ENCODE measurements around the gene CTDSP1. TPM values are rescaled to one million over a fixed set of nuclear protein-coding genes. Genes with fewer than 3 reads are reported as not detected.

The CTDSP1 gene
- total RNA-seq, 1 experiment from 2014 or later, result 25.4 TPM

DNA sequence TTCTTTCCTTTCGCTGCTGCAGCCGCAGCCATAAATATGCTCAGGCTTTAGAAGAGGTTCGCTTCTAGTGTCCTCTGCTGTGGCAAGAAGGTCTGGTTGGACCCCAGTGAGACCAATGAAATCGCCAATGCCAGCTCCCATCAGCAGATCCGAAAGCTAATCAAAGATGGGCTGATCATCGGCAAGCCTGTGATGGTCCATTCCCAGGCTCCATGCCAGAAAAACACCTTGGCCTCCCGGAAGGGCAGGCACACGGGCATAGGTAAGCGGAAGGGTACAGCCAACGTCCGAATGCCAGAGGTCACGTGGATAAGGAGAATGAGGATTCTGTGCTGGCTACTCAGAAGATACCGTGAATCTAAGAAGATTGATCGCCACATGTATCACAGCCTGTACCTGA lies 45.6 kb upstream of the CTDSP1 start:
- H3K9me3 Mint-ChIP-seq, result peaks cover 20% of the 10 kb centered on the region
- ATAC-seq (no peak), DNase-seq (ENCODE audit: low spot score) (no peak)
- ChIA-PET CTCF (no interaction called here), POLR2A (no interaction called here)
- H3K4me1 Mint-ChIP-seq, result peaks cover 16% of the 10 kb centered on the region
- peaks cover 17% of the 10 kb centered on the region for H3K36me3 Mint-ChIP-seq
- no peaks in the 10 kb centered on the region for H3K27me3 Mint-ChIP-seq (ENCODE audit: low read depth)
- TF ChIP-seq ZNF121 (CRISPR knock-in tag; IDR thresholded peaks at IDR 0.05) (no peak), ZNF263 (CRISPR knock-in tag; IDR thresholded peaks at IDR 0.05; ENCODE audit: low read depth) (no peak), ZBTB21 (CRISPR knock-in tag; IDR thresholded peaks at IDR 0.05; ENCODE audit: borderline replicate concordance) (no peak), ESRRA (CRISPR knock-in tag; IDR thresholded peaks at IDR 0.05; ENCODE audit: borderline replicate concordance) (no peak), ZNF396 (CRISPR knock-in tag; IDR thresholded peaks at IDR 0.05; ENCODE audit: borderline replicate concordance) (no peak), SP1 (CRISPR knock-in tag; conservative IDR thresholded peaks at IDR 0.05) (no peak), ZNF416 (CRISPR knock-in tag; IDR thresholded peaks at IDR 0.05) (no peak), FOXK1 (CRISPR knock-in tag; IDR thresholded peaks at IDR 0.05) (no peak), CREM (CRISPR knock-in tag; IDR thresholded peaks at IDR 0.05) (no peak)
- TF ChIP-seq, protein P1, sequence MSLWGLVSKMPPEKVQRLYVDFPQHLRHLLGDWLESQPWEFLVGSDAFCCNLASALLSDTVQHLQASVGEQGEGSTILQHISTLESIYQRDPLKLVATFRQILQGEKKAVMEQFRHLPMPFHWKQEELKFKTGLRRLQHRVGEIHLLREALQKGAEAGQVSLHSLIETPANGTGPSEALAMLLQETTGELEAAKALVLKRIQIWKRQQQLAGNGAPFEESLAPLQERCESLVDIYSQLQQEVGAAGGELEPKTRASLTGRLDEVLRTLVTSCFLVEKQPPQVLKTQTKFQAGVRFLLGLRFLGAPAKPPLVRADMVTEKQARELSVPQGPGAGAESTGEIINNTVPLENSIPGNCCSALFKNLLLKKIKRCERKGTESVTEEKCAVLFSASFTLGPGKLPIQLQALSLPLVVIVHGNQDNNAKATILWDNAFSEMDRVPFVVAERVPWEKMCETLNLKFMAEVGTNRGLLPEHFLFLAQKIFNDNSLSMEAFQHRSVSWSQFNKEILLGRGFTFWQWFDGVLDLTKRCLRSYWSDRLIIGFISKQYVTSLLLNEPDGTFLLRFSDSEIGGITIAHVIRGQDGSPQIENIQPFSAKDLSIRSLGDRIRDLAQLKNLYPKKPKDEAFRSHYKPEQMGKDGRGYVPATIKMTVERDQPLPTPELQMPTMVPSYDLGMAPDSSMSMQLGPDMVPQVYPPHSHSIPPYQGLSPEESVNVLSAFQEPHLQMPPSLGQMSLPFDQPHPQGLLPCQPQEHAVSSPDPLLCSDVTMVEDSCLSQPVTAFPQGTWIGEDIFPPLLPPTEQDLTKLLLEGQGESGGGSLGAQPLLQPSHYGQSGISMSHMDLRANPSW (CRISPR knock-in tag; conservative IDR thresholded peaks at IDR 0.05; ENCODE audit: low read depth), result no peak
- TF ChIP-seq, protein P2, sequence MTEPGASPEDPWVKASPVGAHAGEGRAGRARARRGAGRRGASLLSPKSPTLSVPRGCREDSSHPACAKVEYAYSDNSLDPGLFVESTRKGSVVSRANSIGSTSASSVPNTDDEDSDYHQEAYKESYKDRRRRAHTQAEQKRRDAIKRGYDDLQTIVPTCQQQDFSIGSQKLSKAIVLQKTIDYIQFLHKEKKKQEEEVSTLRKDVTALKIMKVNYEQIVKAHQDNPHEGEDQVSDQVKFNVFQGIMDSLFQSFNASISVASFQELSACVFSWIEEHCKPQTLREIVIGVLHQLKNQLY (CRISPR knock-in tag; IDR thresholded peaks at IDR 0.05), result no peak
- TF ChIP-seq, protein P3, sequence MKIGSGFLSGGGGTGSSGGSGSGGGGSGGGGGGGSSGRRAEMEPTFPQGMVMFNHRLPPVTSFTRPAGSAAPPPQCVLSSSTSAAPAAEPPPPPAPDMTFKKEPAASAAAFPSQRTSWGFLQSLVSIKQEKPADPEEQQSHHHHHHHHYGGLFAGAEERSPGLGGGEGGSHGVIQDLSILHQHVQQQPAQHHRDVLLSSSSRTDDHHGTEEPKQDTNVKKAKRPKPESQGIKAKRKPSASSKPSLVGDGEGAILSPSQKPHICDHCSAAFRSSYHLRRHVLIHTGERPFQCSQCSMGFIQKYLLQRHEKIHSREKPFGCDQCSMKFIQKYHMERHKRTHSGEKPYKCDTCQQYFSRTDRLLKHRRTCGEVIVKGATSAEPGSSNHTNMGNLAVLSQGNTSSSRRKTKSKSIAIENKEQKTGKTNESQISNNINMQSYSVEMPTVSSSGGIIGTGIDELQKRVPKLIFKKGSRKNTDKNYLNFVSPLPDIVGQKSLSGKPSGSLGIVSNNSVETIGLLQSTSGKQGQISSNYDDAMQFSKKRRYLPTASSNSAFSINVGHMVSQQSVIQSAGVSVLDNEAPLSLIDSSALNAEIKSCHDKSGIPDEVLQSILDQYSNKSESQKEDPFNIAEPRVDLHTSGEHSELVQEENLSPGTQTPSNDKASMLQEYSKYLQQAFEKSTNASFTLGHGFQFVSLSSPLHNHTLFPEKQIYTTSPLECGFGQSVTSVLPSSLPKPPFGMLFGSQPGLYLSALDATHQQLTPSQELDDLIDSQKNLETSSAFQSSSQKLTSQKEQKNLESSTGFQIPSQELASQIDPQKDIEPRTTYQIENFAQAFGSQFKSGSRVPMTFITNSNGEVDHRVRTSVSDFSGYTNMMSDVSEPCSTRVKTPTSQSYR (CRISPR knock-in tag; IDR thresholded peaks at IDR 0.05), result no peak
- TF ChIP-seq, protein P4, sequence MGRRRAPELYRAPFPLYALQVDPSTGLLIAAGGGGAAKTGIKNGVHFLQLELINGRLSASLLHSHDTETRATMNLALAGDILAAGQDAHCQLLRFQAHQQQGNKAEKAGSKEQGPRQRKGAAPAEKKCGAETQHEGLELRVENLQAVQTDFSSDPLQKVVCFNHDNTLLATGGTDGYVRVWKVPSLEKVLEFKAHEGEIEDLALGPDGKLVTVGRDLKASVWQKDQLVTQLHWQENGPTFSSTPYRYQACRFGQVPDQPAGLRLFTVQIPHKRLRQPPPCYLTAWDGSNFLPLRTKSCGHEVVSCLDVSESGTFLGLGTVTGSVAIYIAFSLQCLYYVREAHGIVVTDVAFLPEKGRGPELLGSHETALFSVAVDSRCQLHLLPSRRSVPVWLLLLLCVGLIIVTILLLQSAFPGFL (CRISPR knock-in tag; IDR thresholded peaks at IDR 0.05; ENCODE audit: borderline replicate concordance), result no peak
- TF ChIP-seq, protein P5, sequence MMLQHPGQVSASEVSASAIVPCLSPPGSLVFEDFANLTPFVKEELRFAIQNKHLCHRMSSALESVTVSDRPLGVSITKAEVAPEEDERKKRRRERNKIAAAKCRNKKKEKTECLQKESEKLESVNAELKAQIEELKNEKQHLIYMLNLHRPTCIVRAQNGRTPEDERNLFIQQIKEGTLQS (CRISPR knock-in tag; conservative IDR thresholded peaks at IDR 0.05), result no peak
- H3K4me3 Mint-ChIP-seq, result no peak overlapping the region
- no peak overlapping the region for H3K27ac Mint-ChIP-seq

DNA sequence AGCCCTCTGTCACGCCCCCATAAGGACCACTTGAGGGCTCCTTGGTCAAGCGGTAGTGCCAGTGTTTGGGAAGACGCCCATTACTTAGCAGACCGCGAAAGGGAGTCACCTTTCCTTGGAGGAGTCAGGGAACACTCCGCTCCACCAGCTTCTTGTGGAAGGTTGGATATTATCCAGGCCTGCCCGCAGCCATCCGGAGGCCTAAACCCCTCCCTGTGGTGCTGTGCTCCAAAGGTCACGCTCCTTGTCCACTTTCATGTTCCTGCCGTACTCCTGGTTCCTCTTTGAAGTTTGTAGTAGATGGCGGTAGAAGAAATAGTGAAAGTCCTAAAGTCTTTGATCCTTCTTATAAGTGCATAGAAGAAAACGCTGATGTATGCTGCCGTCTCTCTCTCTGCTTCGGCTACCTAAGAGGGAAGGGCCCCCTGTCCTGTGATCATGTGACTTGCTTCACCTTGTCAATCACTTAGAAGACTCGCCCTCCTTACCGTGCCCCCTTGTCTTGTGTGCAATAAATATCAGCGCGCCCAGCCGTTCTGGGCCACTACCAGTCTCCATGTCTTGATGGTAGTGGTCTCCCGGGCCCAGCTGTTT lies 44.7 kb upstream of the CTDSP1 start:
- DNase-seq (ENCODE audit: low spot score) (no peak), ATAC-seq (no peak)
- peaks cover 16% of the 10 kb centered on the region for H3K4me1 Mint-ChIP-seq
- H3K36me3 Mint-ChIP-seq, result peaks cover 14% of the 10 kb centered on the region
- H3K27me3 Mint-ChIP-seq (ENCODE audit: low read depth), result no peaks in the 10 kb centered on the region
- H3K4me3 Mint-ChIP-seq, result no peak overlapping the region
- ChIA-PET POLR2A (no interaction called here), CTCF (interaction anchor here (2.9 kb wide), 1 partner anchor 53 kb away, joined by 22 read pairs; no protein-coding TSS in a partner anchor)
- no peak overlapping the region for H3K27ac Mint-ChIP-seq
- peaks cover 15% of the 10 kb centered on the region for H3K9me3 Mint-ChIP-seq
- TF ChIP-seq, protein P6, sequence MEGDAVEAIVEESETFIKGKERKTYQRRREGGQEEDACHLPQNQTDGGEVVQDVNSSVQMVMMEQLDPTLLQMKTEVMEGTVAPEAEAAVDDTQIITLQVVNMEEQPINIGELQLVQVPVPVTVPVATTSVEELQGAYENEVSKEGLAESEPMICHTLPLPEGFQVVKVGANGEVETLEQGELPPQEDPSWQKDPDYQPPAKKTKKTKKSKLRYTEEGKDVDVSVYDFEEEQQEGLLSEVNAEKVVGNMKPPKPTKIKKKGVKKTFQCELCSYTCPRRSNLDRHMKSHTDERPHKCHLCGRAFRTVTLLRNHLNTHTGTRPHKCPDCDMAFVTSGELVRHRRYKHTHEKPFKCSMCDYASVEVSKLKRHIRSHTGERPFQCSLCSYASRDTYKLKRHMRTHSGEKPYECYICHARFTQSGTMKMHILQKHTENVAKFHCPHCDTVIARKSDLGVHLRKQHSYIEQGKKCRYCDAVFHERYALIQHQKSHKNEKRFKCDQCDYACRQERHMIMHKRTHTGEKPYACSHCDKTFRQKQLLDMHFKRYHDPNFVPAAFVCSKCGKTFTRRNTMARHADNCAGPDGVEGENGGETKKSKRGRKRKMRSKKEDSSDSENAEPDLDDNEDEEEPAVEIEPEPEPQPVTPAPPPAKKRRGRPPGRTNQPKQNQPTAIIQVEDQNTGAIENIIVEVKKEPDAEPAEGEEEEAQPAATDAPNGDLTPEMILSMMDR (IDR thresholded peaks at IDR 0.05), result no peak
- TF ChIP-seq, protein P7, sequence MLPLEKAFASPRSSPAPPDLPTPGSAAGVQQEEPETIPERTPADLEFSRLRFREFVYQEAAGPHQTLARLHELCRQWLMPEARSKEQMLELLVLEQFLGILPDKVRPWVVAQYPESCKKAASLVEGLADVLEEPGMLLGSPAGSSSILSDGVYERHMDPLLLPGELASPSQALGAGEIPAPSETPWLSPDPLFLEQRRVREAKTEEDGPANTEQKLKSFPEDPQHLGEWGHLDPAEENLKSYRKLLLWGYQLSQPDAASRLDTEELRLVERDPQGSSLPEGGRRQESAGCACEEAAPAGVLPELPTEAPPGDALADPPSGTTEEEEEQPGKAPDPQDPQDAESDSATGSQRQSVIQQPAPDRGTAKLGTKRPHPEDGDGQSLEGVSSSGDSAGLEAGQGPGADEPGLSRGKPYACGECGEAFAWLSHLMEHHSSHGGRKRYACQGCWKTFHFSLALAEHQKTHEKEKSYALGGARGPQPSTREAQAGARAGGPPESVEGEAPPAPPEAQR (CRISPR knock-in tag; IDR thresholded peaks at IDR 0.05), result no peak
- TF ChIP-seq, protein P8, sequence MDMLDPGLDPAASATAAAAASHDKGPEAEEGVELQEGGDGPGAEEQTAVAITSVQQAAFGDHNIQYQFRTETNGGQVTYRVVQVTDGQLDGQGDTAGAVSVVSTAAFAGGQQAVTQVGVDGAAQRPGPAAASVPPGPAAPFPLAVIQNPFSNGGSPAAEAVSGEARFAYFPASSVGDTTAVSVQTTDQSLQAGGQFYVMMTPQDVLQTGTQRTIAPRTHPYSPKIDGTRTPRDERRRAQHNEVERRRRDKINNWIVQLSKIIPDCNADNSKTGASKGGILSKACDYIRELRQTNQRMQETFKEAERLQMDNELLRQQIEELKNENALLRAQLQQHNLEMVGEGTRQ (CRISPR knock-in tag; IDR thresholded peaks at IDR 0.05), result peak; percentile 53
- TF ChIP-seq, protein P9, sequence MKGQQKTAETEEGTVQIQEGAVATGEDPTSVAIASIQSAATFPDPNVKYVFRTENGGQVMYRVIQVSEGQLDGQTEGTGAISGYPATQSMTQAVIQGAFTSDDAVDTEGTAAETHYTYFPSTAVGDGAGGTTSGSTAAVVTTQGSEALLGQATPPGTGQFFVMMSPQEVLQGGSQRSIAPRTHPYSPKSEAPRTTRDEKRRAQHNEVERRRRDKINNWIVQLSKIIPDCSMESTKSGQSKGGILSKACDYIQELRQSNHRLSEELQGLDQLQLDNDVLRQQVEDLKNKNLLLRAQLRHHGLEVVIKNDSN (CRISPR knock-in tag; IDR thresholded peaks at IDR 0.05), result 0 out of 2 replicates have a peak, but pooled peaks have one; percentile 20
- TF ChIP-seq, protein P10, sequence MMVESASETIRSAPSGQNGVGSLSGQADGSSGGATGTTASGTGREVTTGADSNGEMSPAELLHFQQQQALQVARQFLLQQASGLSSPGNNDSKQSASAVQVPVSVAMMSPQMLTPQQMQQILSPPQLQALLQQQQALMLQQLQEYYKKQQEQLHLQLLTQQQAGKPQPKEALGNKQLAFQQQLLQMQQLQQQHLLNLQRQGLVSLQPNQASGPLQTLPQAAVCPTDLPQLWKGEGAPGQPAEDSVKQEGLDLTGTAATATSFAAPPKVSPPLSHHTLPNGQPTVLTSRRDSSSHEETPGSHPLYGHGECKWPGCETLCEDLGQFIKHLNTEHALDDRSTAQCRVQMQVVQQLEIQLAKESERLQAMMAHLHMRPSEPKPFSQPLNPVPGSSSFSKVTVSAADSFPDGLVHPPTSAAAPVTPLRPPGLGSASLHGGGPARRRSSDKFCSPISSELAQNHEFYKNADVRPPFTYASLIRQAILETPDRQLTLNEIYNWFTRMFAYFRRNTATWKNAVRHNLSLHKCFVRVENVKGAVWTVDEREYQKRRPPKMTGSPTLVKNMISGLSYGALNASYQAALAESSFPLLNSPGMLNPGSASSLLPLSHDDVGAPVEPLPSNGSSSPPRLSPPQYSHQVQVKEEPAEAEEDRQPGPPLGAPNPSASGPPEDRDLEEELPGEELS (CRISPR knock-in tag; IDR thresholded peaks at IDR 0.05), result no peak

Data from WTC11 (cell line).